Mammary epithelial cell (primary cell): Measurements from ENCODE around the gene EVX2.

Experiments
- CTCF ChIP-seq, 2 donors: IDR thresholded peaks in 1 of 2; conservative IDR thresholded peaks in 1 of 2; 2 replicates each; pipeline ENCODE4 v1.5.1; 2011 to 2012; ENCODE audit warnings: inconsistent platforms in 2 of 2, low read length in 2 of 2, mild to moderate bottlenecking in 2 of 2, control low read depth in 1 of 2, low read depth in 1 of 2; ENCODE audit not compliant: insufficient read depth in 1 of 2; ENCODE audit errors: extremely low read depth in 1 of 2
- EZH2 ChIP-seq: IDR thresholded peaks from 2 replicates; pipeline ENCODE4 v1.6.1; 2012; ENCODE audit warnings: low read length, inconsistent platforms, borderline replicate concordance

GRCh38 chr2:176085861-176086771 lies 2.4 kb upstream of the EVX2 start:
- TF ChIP-seq CTCF (conservative IDR thresholded peaks at IDR 0.05 in 1 of 2, IDR thresholded peaks at IDR 0.05 in 1 of 2; ENCODE audit: extremely low read depth in 1 of 2, insufficient read depth in 1 of 2, low read depth in 1 of 2, low read length in 2 of 2) (peak; percentile 35 to 68), EZH2 (peak; percentile 79)
